ENCODE data around the gene SHROOM3.
"Not testable (repeated sequence)": the region's sequence is repeated elsewhere in the genome, so short reads cannot be mapped to it uniquely, and the experiment has no call there.

The SHROOM3 gene

DNA sequence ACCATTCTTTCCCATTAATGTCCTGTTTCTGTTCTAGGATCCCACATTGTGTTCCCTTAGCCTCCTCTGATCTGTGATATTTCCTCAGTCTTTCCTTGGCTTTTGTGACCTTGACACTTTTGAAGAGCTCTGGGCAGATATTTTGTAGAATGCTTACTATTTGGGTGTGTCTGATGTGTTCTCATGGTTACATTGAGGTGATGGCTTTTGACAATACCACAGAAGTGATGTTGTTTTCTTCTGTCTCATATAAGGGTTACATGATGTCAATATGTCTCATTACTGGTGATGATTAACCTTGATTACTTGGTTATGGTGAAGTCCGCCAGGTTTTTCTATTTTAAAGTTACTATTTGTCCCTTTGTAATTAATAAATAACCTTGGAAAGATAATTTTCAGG is 279.2 kb downstream of the SHROOM3 start:
- no peak overlapping the region for H3K4me3 ChIP-seq (ENCODE audit: low read depth, low read length)
- no peak for DNase-seq (ENCODE audit: low read depth)
- TF ChIP-seq, protein P1, sequence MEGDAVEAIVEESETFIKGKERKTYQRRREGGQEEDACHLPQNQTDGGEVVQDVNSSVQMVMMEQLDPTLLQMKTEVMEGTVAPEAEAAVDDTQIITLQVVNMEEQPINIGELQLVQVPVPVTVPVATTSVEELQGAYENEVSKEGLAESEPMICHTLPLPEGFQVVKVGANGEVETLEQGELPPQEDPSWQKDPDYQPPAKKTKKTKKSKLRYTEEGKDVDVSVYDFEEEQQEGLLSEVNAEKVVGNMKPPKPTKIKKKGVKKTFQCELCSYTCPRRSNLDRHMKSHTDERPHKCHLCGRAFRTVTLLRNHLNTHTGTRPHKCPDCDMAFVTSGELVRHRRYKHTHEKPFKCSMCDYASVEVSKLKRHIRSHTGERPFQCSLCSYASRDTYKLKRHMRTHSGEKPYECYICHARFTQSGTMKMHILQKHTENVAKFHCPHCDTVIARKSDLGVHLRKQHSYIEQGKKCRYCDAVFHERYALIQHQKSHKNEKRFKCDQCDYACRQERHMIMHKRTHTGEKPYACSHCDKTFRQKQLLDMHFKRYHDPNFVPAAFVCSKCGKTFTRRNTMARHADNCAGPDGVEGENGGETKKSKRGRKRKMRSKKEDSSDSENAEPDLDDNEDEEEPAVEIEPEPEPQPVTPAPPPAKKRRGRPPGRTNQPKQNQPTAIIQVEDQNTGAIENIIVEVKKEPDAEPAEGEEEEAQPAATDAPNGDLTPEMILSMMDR (conservative IDR thresholded peaks at IDR 0.05; ENCODE audit: low read depth, low read length), result no peak

- H3K4me3 ChIP-seq (ENCODE audit: low read depth, low read length), result no peak overlapping the region
- TF ChIP-seq, protein P1 (conservative IDR thresholded peaks at IDR 0.05; ENCODE audit: low read depth, low read length), result no peak
- no peak for DNase-seq (ENCODE audit: low read depth)
Measured at GRCh38 chr4:76716020-76716419, 281.0 kb downstream of the SHROOM3 start.

DNA sequence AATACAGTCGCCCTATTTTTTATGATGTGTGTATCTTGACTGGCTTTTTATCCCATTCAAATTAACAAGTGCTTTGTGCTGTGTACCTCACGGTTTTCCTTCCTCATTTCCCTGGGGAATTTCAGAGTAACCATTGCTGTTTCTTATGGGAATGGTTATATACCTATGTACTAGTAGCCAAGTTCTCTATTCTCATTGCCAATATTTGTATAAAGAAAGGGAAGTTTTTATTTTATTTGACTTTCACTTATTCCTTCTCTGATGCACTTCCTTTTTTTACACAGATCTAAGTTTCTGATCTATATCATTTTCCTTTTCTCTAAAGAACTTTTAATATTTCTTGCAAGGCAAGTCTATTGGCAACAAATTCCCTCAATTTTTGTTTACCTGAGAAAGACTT is 281.6 kb downstream of the SHROOM3 start:
- TF ChIP-seq, protein P1 (conservative IDR thresholded peaks at IDR 0.05; ENCODE audit: low read depth, low read length), result no peak
- no peak for DNase-seq (ENCODE audit: low read depth)
- H3K4me3 ChIP-seq (ENCODE audit: low read depth, low read length), result no peak overlapping the region

DNA sequence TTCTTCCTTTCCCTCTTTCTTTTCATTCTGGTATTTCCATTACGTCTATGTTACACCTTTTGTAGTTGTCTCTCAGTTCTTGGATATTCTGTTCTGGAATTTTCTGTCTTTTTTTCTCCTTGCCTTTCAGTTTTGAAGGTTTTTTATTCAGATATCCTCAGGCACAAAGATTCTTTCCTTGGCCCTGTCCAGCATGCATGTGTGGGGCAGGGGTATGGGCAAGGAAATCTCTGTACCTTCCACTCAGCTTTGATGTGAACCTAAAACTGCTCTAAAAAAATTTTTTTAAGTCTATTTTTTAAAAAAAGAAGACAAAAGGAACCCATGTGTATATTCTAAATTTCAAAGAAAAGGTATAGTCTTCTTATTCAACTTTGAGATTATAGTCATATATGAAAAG is 282.4 kb downstream of the SHROOM3 start:
- no peak for DNase-seq (ENCODE audit: low read depth)
- no peak overlapping the region for H3K4me3 ChIP-seq (ENCODE audit: low read depth, low read length)
- TF ChIP-seq, protein P1 (conservative IDR thresholded peaks at IDR 0.05; ENCODE audit: low read depth, low read length), result no peak

DNA sequence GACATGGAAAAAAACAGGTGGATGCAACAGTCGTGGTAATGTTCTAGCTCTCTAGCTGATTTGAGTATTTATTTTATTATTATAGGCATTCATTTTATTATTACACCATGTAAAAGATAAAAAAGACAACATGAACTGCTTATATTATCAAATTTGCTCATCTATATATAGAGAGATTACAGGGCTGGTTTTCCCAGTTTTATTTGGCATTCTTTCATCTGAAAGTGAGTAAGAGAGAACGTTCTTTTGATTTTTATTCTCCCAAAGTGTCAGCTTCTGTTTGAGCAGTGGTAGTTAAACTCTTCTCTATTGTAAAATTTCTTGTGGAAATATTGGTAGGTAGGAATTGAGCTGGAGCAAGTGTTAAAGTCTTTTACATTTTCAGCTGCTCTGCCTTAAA is 283.0 kb downstream of the SHROOM3 start:
- TF ChIP-seq, protein P1 (conservative IDR thresholded peaks at IDR 0.05; ENCODE audit: low read depth, low read length), result no peak
- no peak for DNase-seq (ENCODE audit: low read depth)
- H3K4me3 ChIP-seq (ENCODE audit: low read depth, low read length), result no peak overlapping the region

DNA sequence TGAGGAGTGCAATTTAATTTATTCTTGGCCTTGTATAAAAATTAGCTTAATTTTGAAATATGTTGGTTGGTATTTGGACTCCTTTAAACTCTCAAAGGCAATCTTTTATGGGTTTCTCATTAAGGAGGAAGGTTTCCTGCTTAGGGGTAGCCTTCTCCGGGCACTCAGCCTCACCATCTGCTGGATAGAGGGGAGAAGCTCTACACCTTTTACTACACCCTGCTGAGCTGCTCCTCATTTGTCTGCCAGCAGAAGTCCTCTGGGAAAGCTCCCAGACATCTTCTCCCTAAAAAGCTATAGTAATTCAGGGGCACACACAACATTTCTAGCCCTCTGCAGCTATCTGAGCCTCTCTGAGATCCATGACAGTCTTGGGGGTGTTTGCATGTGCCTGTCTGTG is 283.8 kb downstream of the SHROOM3 start:
- no peak for DNase-seq (ENCODE audit: low read depth)
- TF ChIP-seq, protein P1 (conservative IDR thresholded peaks at IDR 0.05; ENCODE audit: low read depth, low read length), result no peak
- no peak overlapping the region for H3K4me3 ChIP-seq (ENCODE audit: low read depth, low read length)

GRCh38 chr4:76720121-76720520 is 285.1 kb downstream of the SHROOM3 start:
- no peak overlapping the region for H3K4me3 ChIP-seq (ENCODE audit: low read depth, low read length)
- TF ChIP-seq, protein P1 (conservative IDR thresholded peaks at IDR 0.05; ENCODE audit: low read depth, low read length), result no peak

DNA sequence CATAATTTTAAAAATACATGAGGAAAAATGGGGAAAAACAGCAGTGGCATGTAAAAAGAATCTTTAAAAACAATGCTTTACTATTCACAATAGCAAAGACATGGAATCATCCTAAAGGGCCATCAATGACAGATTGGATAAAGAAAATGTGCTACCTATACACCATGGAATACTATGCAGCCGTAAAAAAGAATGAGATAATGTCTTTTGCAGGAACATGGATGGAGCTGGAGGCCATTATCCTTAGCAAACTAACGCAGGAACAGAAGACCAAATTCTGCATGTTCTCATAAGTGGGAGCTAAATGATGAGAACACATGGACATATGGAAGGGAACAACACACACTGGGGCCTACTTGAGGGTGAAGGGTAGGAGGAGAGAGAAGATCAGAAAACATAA is 287.1 kb downstream of the SHROOM3 start:
- DNase-seq (ENCODE audit: low read depth); H3K4me3 ChIP-seq (ENCODE audit: low read depth, low read length): not testable (repeated sequence)

More at GRCh38 chr4:76720121-76720520, 285.1 kb downstream of the SHROOM3 start:
- no peak for DNase-seq (ENCODE audit: low read depth)
